Measurements from ENCODE around the gene CASZ1. TPM values are rescaled to one million over a fixed set of nuclear protein-coding genes. Genes with fewer than 3 reads are reported as not detected.

CASZ1 gene
- total and polyA plus RNA-seq, 2 experiments from 2014 or later, result 6.2 to 6.7 TPM

GRCh38 chr1:10637834-10638558 is 158.4 kb downstream of the CASZ1 start:
- ATAC-seq (peak; percentile 2; the same call in 2 of the 3 replicates), DNase-seq (ENCODE audit: low spot score) (no peak)
- Histone ChIP-seq H3K9me2 (ENCODE audit: insufficient read depth) (no peaks in the 10 kb centered on the region), H2AFZ (peak overlapping the region; percentile 84), H4K20me1 (replicated peaks; ENCODE audit: insufficient read depth) (no peaks in the 10 kb centered on the region), H3K27ac (ENCODE audit: low read depth) (no peak overlapping the region), H3K4me2 (peak overlapping the region; percentile 84), H3K27me3 (ENCODE audit: insufficient read depth) (peaks cover 33% of the 10 kb centered on the region), H3F3A (replicated peaks; ENCODE audit: low read depth) (peaks cover 14% of the 10 kb centered on the region), H3K4me1 (ENCODE audit: insufficient read depth) (peaks cover 13% of the 10 kb centered on the region), H3K4me3 (peak overlapping the region; percentile 60), H3K79me2 (replicated peaks; ENCODE audit: insufficient read depth) (no peaks in the 10 kb centered on the region), H3K36me3 (ENCODE audit: insufficient read depth) (no peaks in the 10 kb centered on the region)
- H3K36me3 Mint-ChIP-seq (ENCODE audit: low read depth), result peaks cover 3% of the 10 kb centered on the region; the same call in 1 of the 3 replicates
- no peaks in the 10 kb centered on the region for H3K9me3 Mint-ChIP-seq
- no peak overlapping the region for H3K27ac Mint-ChIP-seq
- peak overlapping the region; percentile 5; the same call in 1 of the 3 replicates for H3K4me3 Mint-ChIP-seq
- TF ChIP-seq NANOG (IDR thresholded peaks at IDR 0.05; ENCODE audit: borderline replicate concordance) (no peak), ZNF331 (CRISPR knock-in tag; IDR thresholded peaks at IDR 0.05; ENCODE audit: low read depth) (no peak), CREB1 (CRISPR knock-in tag; IDR thresholded peaks at IDR 0.05; ENCODE audit: low read depth) (no peak), EZH2 (IDR thresholded peaks at IDR 0.05; ENCODE audit: low read depth, unreplicated experiment) (peak; percentile 44), POLR2AphosphoS5 (IDR thresholded peaks at IDR 0.05; ENCODE audit: low read depth) (no peak), STAT1 (IDR thresholded peaks at IDR 0.05; ENCODE audit: unreplicated experiment) (no peak)
- TF ChIP-seq, protein P1, sequence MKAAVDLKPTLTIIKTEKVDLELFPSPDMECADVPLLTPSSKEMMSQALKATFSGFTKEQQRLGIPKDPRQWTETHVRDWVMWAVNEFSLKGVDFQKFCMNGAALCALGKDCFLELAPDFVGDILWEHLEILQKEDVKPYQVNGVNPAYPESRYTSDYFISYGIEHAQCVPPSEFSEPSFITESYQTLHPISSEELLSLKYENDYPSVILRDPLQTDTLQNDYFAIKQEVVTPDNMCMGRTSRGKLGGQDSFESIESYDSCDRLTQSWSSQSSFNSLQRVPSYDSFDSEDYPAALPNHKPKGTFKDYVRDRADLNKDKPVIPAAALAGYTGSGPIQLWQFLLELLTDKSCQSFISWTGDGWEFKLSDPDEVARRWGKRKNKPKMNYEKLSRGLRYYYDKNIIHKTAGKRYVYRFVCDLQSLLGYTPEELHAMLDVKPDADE (IDR thresholded peaks at IDR 0.05), result no peak
- peaks cover 14% of the 10 kb centered on the region for H3K4me1 Mint-ChIP-seq
- peaks cover 18% of the 10 kb centered on the region for H3K27me3 Mint-ChIP-seq (ENCODE audit: insufficient read depth, low read depth, poor library complexity)

GRCh38 chr1:10637400-10637799 is 159.0 kb downstream of the CASZ1 start:
- no peaks in the 10 kb centered on the region for H3K9me2 ChIP-seq (ENCODE audit: insufficient read depth)
- ATAC-seq (no peak), DNase-seq (ENCODE audit: low spot score) (no peak)
- Mint-ChIP-seq H3K4me1 (peaks cover 20% of the 10 kb centered on the region), H3K27me3 (ENCODE audit: insufficient read depth, low read depth, poor library complexity) (peaks cover 18% of the 10 kb centered on the region), H3K36me3 (ENCODE audit: low read depth) (peaks cover 3% of the 10 kb centered on the region; the same call in 1 of the 3 replicates), H3K4me3 (peak overlapping the region; percentile 5; the same call in 1 of the 3 replicates), H3K9me3 (no peaks in the 10 kb centered on the region), H3K27ac (no peak overlapping the region)
- peaks cover 19% of the 10 kb centered on the region for H3K4me1 ChIP-seq (ENCODE audit: insufficient read depth)
- H3K4me2 ChIP-seq, result no peak overlapping the region
- TF ChIP-seq ZNF114 (CRISPR knock-in tag; IDR thresholded peaks at IDR 0.05) (no peak), EZH2 (IDR thresholded peaks at IDR 0.05; ENCODE audit: low read depth, unreplicated experiment) (no peak), POLR2AphosphoS5 (IDR thresholded peaks at IDR 0.05; ENCODE audit: low read depth) (no peak), ZNF462 (CRISPR knock-in tag; IDR thresholded peaks at IDR 0.05) (no peak)
- no peaks in the 10 kb centered on the region for H4K20me1 ChIP-seq (replicated peaks; ENCODE audit: insufficient read depth)
- peaks cover 14% of the 10 kb centered on the region for H3F3A ChIP-seq (replicated peaks; ENCODE audit: low read depth)
- no peak overlapping the region for H3K27ac ChIP-seq (ENCODE audit: low read depth)
- H3K27me3 ChIP-seq (ENCODE audit: insufficient read depth), result peaks cover 33% of the 10 kb centered on the region
- no peak overlapping the region for H3K4me3 ChIP-seq
- no peaks in the 10 kb centered on the region for H3K79me2 ChIP-seq (replicated peaks; ENCODE audit: insufficient read depth)
- no peak overlapping the region for H2AFZ ChIP-seq
- no peaks in the 10 kb centered on the region for H3K36me3 ChIP-seq (ENCODE audit: insufficient read depth)
